GM23248 (cell line): Measurements from ENCODE around the gene PTPRE. TPM values are rescaled to one million over a fixed set of nuclear protein-coding genes. Genes with fewer than 3 reads are reported as not detected.

Experiments
- DNase-seq: peaks from one replicate; pipeline ENCODE4 v3.0.0-alpha.2; 2015
- H2AFZ ChIP-seq: fragments of 200-600 bp; sonication (generic); 2 replicates; pipeline ENCODE4 v1.6.1; 2016; ENCODE audit warnings: antibody characterized with exemption
- H3F3A ChIP-seq: fragments of 200-600 bp; sonication (generic); 2 replicates; pipeline ENCODE4 v1.6.1; 2016; ENCODE audit warnings: mild to moderate bottlenecking, antibody characterized with exemption, mixed run types; ENCODE audit not compliant: insufficient read depth
- H3K27ac ChIP-seq: fragments of 200-600 bp; sonication (generic); 2 replicates; pipeline ENCODE4 v1.5.1; 2016; ENCODE audit warnings: mild to moderate bottlenecking
- H3K27me3 ChIP-seq: fragments of 200-600 bp; sonication (generic); replicated peaks from 2 replicates; pipeline ENCODE4 v1.6.1; 2016; ENCODE audit warnings: mild to moderate bottlenecking; ENCODE audit not compliant: insufficient read depth
- H3K36me3 ChIP-seq: fragments of 200-600 bp; sonication (generic); 2 replicates; pipeline ENCODE4 v1.6.1; 2016; ENCODE audit warnings: low read depth, mild to moderate bottlenecking
- H3K4me1 ChIP-seq: fragments of 200-600 bp; sonication (generic); 2 replicates; pipeline ENCODE4 v1.6.1; 2016; ENCODE audit warnings: mild to moderate bottlenecking; ENCODE audit not compliant: insufficient read depth
- H3K4me2 ChIP-seq: fragments of 200-600 bp; sonication (generic); one replicate; pipeline ENCODE4 v1.6.1; 2016; ENCODE audit warnings: mild to moderate bottlenecking; ENCODE audit not compliant: unreplicated experiment
- H3K4me3 ChIP-seq: fragments of 200-600 bp; sonication (generic); 2 replicates; pipeline ENCODE4 v1.5.1; 2016; ENCODE audit warnings: mild to moderate bottlenecking
- H3K79me2 ChIP-seq: fragments of 200-600 bp; sonication (generic); 2 replicates; pipeline ENCODE4 v1.6.1; 2016; ENCODE audit warnings: mild to moderate bottlenecking; ENCODE audit not compliant: insufficient read depth
- H3K9ac ChIP-seq: fragments of 200-600 bp; sonication (generic); 2 replicates; pipeline ENCODE4 v1.6.1; 2016; ENCODE audit warnings: mild to moderate bottlenecking
- H3K9me2 ChIP-seq: fragments of 200-600 bp; sonication (generic); 2 replicates; pipeline ENCODE4 v1.6.1; 2016; ENCODE audit warnings: mixed run types, mild to moderate bottlenecking, moderate library complexity; ENCODE audit not compliant: insufficient read depth
- H3K9me3 ChIP-seq: fragments of 200-600 bp; sonication (generic); one replicate; pipeline ENCODE4 v1.6.1; 2017; ENCODE audit warnings: low read depth
- H4K20me1 ChIP-seq: fragments of 200-600 bp; sonication (generic); 2 replicates; pipeline ENCODE4 v1.6.0; 2016; ENCODE audit not compliant: insufficient read depth
- EZH2 ChIP-seq: fragments of 200-600 bp; sonication (generic); IDR thresholded peaks from 2 replicates; pipeline ENCODE4 v1.6.1; 2018; ENCODE audit warnings: antibody characterized with exemption, mild to moderate bottlenecking; ENCODE audit not compliant: insufficient read depth, poor library complexity, severe bottlenecking
- EZH2phosphoT487 ChIP-seq: fragments of 200-600 bp; sonication (generic); IDR thresholded peaks from 2 replicates; pipeline ENCODE4 v1.6.1; 2018; ENCODE audit warnings: antibody characterized with exemption, moderate library complexity, mild to moderate bottlenecking, low read depth; ENCODE audit not compliant: insufficient read depth
- WGBS, 2 experiments: methylation state at CpG; one replicate each; pipeline ENCODE4 v1.1.6; 2015 to 2017; ENCODE audit warnings: low lambda C conversion rate in 2 of 2, low coverage in 1 of 2; ENCODE audit errors: missing lambda C conversion rate in 2 of 2; 5-methylcytosine and 5-hydroxymethylcytosine counted together
- in situ Hi-C: fragments of 300-500 bp; cut with MboI; formaldehyde crosslinking; loops from 2 replicates; pipeline ENCODE4 v1.15.0; 2020
- polyA plus RNA-seq: library from polyadenylated mRNA; unstranded; fragments of >200 nt; fragmentation: Nextera tagmentation; extraction: Ambion mirVana; gene quantifications from 2 replicates; pipeline ENCODE4 v1.2.1, GENCODE V29; 2016
- total RNA-seq: library from RNA; depleted of rRNA; stranded (reverse); fragments of >200 nt; shearing (Covaris generic); gene quantifications from 2 replicates; pipeline ENCODE4 v1.2.3, GENCODE V29; 2014

The PTPRE gene
- total and polyA plus RNA-seq, 2 experiments from 2014 or later: 2.7 to 4.7 TPM

DNA sequence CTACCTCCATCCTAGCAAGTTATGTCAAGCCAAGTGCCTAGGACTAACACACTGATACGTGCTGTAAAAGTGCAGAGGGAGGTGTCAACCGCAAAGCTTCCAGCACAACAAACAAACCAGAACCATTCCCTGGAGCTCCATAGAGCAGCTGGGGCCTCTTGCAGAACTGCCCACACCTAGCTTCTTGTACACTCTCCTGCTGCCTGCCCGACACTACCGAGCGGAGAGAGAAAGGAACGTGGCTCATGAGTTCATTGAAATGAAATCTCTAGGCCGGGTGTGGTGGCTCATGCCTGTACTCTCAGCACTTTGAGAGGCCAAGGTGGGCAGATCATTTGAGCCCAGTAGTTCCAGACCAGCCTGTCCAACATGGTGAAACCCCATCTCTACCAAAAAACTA lies 145.8 kb downstream of the PTPRE start:
- Histone ChIP-seq H2AFZ (no peak overlapping the region), H3K27me3 (no peaks in the 10 kb centered on the region), H3K36me3 (no peaks in the 10 kb centered on the region), H3K9me3 (no peaks in the 10 kb centered on the region), H3K9me2 (no peaks in the 10 kb centered on the region), H3K79me2 (no peaks in the 10 kb centered on the region), H3F3A (no peaks in the 10 kb centered on the region), H3K4me3 (no peak overlapping the region), H3K4me2 (no peak overlapping the region), H3K4me1 (peaks cover 15% of the 10 kb centered on the region), H3K27ac (no peak overlapping the region), H4K20me1 (no peaks in the 10 kb centered on the region), H3K9ac (no peak overlapping the region)
- TF ChIP-seq EZH2: no peak
- TF ChIP-seq EZH2phosphoT487: no peak
- no peak for DNase-seq
- 82 to 83% methylated on average over 7 of the region's 7 CpGs for WGBS, 2 experiments
- in situ Hi-C loops: no loop called here

DNA sequence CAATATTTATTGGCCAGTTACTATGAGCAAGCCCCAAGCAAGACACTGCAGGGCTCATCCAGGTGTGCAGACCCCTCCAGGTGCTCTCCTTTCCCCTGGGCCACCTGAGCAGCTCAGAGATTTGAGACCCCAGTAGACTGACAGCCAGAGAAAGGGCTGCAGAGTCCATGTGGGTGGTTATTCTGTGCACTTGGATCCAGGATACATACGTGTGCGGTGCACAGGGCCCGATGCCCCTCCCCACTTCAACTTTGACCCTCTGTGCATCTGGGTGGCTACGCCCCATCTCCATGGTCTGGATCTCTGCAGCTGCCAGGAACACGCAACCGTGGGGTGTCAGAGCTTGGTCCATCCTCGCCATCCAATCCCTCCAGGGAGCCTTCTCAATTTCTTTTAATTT lies 146.5 kb downstream of the PTPRE start:
- WGBS, 2 experiments: 87 to 91% methylated on average over 7 of the region's 7 CpGs
- Histone ChIP-seq H3K79me2 (no peaks in the 10 kb centered on the region), H3K9me3 (no peaks in the 10 kb centered on the region), H3K36me3 (no peaks in the 10 kb centered on the region), H3K9ac (no peak overlapping the region), H3K4me3 (no peak overlapping the region), H3K27me3 (no peaks in the 10 kb centered on the region), H2AFZ (no peak overlapping the region), H3K4me1 (peaks cover 9% of the 10 kb centered on the region), H4K20me1 (no peaks in the 10 kb centered on the region), H3F3A (no peaks in the 10 kb centered on the region), H3K27ac (no peak overlapping the region), H3K9me2 (no peaks in the 10 kb centered on the region), H3K4me2 (no peak overlapping the region)
- in situ Hi-C loops: no loop called here
- no peak for DNase-seq
- TF ChIP-seq EZH2phosphoT487: no peak
- TF ChIP-seq EZH2: no peak

DNA sequence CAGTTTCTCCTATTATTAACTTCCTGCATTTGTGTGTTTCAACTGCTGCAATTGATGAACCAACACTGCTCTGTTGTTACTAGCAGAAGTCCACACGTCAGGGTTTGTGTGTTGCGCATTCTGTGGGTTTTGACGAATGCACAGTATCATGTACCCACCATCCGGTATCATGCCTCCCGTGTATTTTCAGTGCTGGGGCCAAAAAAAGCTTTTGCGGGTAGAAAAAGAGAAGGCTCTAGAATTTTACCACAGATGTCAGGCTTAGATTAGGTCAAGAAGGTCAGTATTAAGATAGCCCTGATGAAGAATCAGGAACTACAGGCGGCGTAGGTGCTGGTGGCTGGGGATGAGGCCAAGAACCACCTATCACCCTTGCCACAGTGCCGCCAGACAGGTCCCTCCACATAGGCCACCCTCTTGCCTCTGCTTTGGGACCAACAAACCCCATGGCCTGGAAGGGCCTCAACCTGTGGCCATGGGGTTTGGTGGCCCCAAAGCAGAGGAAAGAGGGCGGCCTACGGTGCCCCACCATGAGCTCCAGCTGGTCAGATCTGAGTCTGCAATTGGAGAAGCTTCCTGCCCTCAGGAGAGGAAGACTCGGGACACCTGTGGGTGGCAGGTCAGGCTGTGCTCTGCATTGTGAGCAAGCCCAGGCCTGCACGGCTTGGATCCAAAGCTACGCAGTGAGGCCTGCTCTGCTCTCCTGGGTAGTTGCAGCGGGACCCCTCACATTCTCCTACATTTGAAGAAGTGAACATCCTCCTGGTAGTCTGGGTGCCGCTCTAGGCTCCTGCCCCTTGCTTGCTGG lies 147.5 kb downstream of the PTPRE start:
- no peak for TF ChIP-seq EZH2
- no peak for TF ChIP-seq EZH2phosphoT487
- Histone ChIP-seq H3F3A (no peaks in the 10 kb centered on the region), H3K4me1 (peaks cover 7% of the 10 kb centered on the region), H3K79me2 (no peaks in the 10 kb centered on the region), H3K9me3 (no peaks in the 10 kb centered on the region), H3K9me2 (no peaks in the 10 kb centered on the region), H3K4me2 (no peak overlapping the region), H4K20me1 (no peaks in the 10 kb centered on the region), H3K27me3 (no peaks in the 10 kb centered on the region), H3K27ac (no peak overlapping the region), H3K4me3 (no peak overlapping the region), H3K36me3 (no peaks in the 10 kb centered on the region), H3K9ac (no peak overlapping the region), H2AFZ (no peak overlapping the region)
- DNase-seq: no peak
- 93 to 94% methylated on average over 16 of the region's 16 CpGs for WGBS, 2 experiments
- in situ Hi-C loops: no loop called here

DNA sequence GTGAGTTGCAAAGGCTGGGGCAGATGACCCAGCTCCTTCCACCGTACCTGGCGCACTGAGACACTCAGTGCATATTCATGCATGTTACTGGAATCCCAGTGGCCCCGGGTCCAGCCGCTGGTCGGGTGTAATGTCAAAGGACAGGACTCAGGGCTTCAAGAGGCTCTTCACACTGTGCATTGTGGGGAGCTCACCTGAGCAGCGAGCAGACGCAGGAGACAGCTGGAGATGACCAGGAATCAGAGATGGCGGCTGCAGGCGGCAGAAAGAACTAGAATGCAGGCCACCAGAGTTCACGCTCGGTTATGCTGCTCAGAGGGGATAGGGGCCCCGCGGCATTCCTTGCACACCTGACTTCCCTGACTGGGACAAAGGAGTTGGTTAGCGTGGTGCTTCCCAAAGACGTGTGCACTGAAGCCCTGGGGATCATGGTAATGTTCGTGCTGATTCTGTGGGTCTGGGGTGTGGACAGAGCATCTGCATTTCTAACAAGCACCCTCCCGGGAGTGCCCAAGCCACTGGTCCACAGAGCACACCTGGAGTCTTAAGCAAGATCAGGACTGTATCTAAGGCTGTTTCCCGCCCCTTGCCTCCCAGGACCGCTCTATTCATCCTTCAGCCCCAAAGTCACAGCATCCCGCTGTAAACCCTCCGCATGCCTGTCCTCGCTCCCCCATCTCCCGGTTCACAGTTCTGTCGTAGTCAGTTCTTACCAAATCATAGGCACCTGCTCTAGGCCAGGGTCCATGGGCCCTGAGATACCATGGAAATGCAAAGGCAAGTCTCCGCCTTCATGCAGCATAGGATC lies 148.4 kb downstream of the PTPRE start:
- TF ChIP-seq EZH2phosphoT487 (no peak), EZH2 (no peak)
- Histone ChIP-seq H4K20me1 (no peaks in the 10 kb centered on the region), H3K4me3 (no peak overlapping the region), H3K27me3 (no peaks in the 10 kb centered on the region), H3K27ac (no peak overlapping the region), H3K4me1 (peaks cover 7% of the 10 kb centered on the region), H3K9me3 (no peaks in the 10 kb centered on the region), H3K36me3 (no peaks in the 10 kb centered on the region), H2AFZ (no peak overlapping the region), H3K4me2 (no peak overlapping the region), H3K9ac (no peak overlapping the region), H3K9me2 (no peaks in the 10 kb centered on the region), H3K79me2 (no peaks in the 10 kb centered on the region), H3F3A (no peaks in the 10 kb centered on the region)
- in situ Hi-C loops: no loop called here
- WGBS, 2 experiments: 92 to 94% methylated on average over 25 of the region's 25 CpGs
- no peak for DNase-seq
